PC-9 (cell line): Measurements from ENCODE around the gene ITIH3. TPM values are rescaled to one million over a fixed set of nuclear protein-coding genes. Genes with fewer than 3 reads are reported as not detected.

ENCODE experiments used
- BruUV-seq: library from RNA; stranded (reverse); fragments of 400-500 nt; replicated peaks from 2 replicates; lab custom pipeline; 2021; lab: Mats Ljungman, UMichigan
- CTCF ChIA-PET: fragments of 300-600 bp; sonication (Branson Sonifier 250); formaldehyde crosslinking; loops from one replicate; lab custom pipeline; 2022; ENCODE audit warnings: antibody characterized with exemption; lab: Charles Lee
- POLR2A ChIA-PET: fragments of 300-600 bp; sonication (Branson Sonifier 250); formaldehyde crosslinking; loops from one replicate; lab custom pipeline; 2022; ENCODE audit warnings: antibody characterized with exemption; ENCODE audit not compliant: unreplicated experiment; lab: Charles Lee
- DNase-seq, 2 experiments: peaks; one replicate each; pipeline versions ENCODE4 v3.0.0 to v3.0.0-alpha.2; 2015 to 2022; ENCODE audit warnings: mixed read lengths in 1 of 2
- H2AFZ ChIP-seq: fragments of 200-600 bp; sonication (generic); 2 replicates; pipeline ENCODE4 v1.8.1; 2017; ENCODE audit warnings: antibody characterized with exemption
- H3F3A ChIP-seq: fragments of 200-600 bp; sonication (generic); 2 replicates; pipeline ENCODE4 v1.8.1; 2017; ENCODE audit warnings: antibody characterized with exemption, mild to moderate bottlenecking, low read depth; ENCODE audit not compliant: insufficient read depth
- H3K27ac ChIP-seq: fragments of 200-600 bp; sonication (generic); 2 replicates; pipeline ENCODE4 v1.6.1; 2016; ENCODE audit warnings: mixed run types
- H3K27me3 ChIP-seq: fragments of 200-600 bp; sonication (generic); 2 replicates; pipeline ENCODE4 v1.6.1; 2016; ENCODE audit warnings: low read depth, mixed run types; ENCODE audit not compliant: insufficient read depth
- H3K36me3 ChIP-seq: fragments of 200-600 bp; sonication (generic); 2 replicates; pipeline ENCODE4 v1.6.1; 2016; ENCODE audit warnings: low read depth, mixed run types
- H3K4me1 ChIP-seq: fragments of 200-600 bp; sonication (generic); replicated peaks from 2 replicates; pipeline ENCODE4 v1.6.1; 2016; ENCODE audit warnings: mixed run types; ENCODE audit not compliant: insufficient read depth
- H3K4me2 ChIP-seq: fragments of 200-600 bp; sonication (generic); 2 replicates; pipeline ENCODE4 v1.6.1; 2017; ENCODE audit warnings: mixed run types
- H3K4me3 ChIP-seq: fragments of 200-600 bp; sonication (generic); 2 replicates; pipeline ENCODE4 v1.6.1; 2016; ENCODE audit warnings: mixed run types
- H3K79me2 ChIP-seq: fragments of 200-600 bp; sonication (generic); 2 replicates; pipeline ENCODE4 v1.6.1; 2017; ENCODE audit warnings: low read depth, mixed run types
- H3K9me2 ChIP-seq: fragments of 200-600 bp; sonication (generic); 2 replicates; pipeline ENCODE4 v1.8.1; 2017; ENCODE audit warnings: mild to moderate bottlenecking; ENCODE audit not compliant: insufficient read depth
- H3K9me3 ChIP-seq: fragments of 200-600 bp; sonication (generic); 2 replicates; pipeline ENCODE4 v1.8.1; 2016; ENCODE audit warnings: low read depth; ENCODE audit not compliant: insufficient read depth
- H4K20me1 ChIP-seq: fragments of 200-600 bp; sonication (generic); 2 replicates; pipeline ENCODE4 v1.8.1; 2017; ENCODE audit not compliant: insufficient read depth
- CTCF ChIP-seq: fragments of 200-600 bp; sonication (generic); conservative IDR thresholded peaks from 2 replicates; pipeline ENCODE4 v1.6.1; 2017; ENCODE audit warnings: mixed run types, antibody characterized with exemption, mild to moderate bottlenecking, moderate library complexity
- EZH2 ChIP-seq: fragments of 200-600 bp; sonication (generic); IDR thresholded peaks from 2 replicates; pipeline ENCODE4 v1.8.0; 2017; ENCODE audit warnings: antibody characterized with exemption, low read depth
- intact Hi-C: fragments of 100-400 bp; cut with micrococcal nuclease; formaldehyde crosslinking; loops from one replicate; pipeline ENCODE4 v1.10.0; 2022; ENCODE audit not compliant: unreplicated experiment
- total RNA-seq: library from RNA; stranded (reverse); gene quantifications from 2 replicates; pipeline ENCODE4 v1.2.3, GENCODE V29; 2021

The ITIH3 gene
- total RNA-seq, 1 experiment from 2014 or later, result not detected

- BruUV-seq, result no TSS peak
- H3K36me3 ChIP-seq, result no peaks in the 10 kb centered on the region
- no peaks in the 10 kb centered on the region for H3K9me3 ChIP-seq
- no peaks in the 10 kb centered on the region for H3K27me3 ChIP-seq
- H3K4me1 ChIP-seq, result no peaks in the 10 kb centered on the region
- no peaks in the 10 kb centered on the region for H3K9me2 ChIP-seq
- H2AFZ ChIP-seq, result no peak overlapping the region
- H3K79me2 ChIP-seq, result no peaks in the 10 kb centered on the region
- ChIA-PET CTCF (interaction anchor here (0.6 kb wide), 1 partner anchor 662 kb away, joined by 9 read pairs; the partner anchor contains the start of gene POC1A), POLR2A (no interaction called here)
- no peak overlapping the region for H3K27ac ChIP-seq
- DNase-seq, result no peak
- intact Hi-C loops, result no loop called here
- H3F3A ChIP-seq, result no peaks in the 10 kb centered on the region
- H4K20me1 ChIP-seq, result no peaks in the 10 kb centered on the region
- H3K4me3 ChIP-seq, result no peak overlapping the region
- TF ChIP-seq EZH2 (no peak), CTCF (no peak)
- H3K4me2 ChIP-seq, result no peak overlapping the region
These were observed 21.6 kb downstream of the ITIH3 start for GRCh38 chr3:52816199-52816598.

GRCh38 chr3:52816654-52817053 lies 22.1 kb downstream of the ITIH3 start:
- CTCF ChIA-PET, result no interaction called here
- no peaks in the 10 kb centered on the region for H3K4me1 ChIP-seq

GRCh38 chr3:52817221-52817620 lies 22.6 kb downstream of the ITIH3 start:
- Histone ChIP-seq H3K4me2 (no peak overlapping the region), H3K27ac (no peak overlapping the region), H3K9me2 (no peaks in the 10 kb centered on the region), H3K4me3 (no peak overlapping the region), H2AFZ (no peak overlapping the region), H3K4me1 (no peaks in the 10 kb centered on the region), H3K36me3 (no peaks in the 10 kb centered on the region), H3F3A (no peaks in the 10 kb centered on the region), H3K79me2 (no peaks in the 10 kb centered on the region), H3K27me3 (no peaks in the 10 kb centered on the region), H3K9me3 (no peaks in the 10 kb centered on the region), H4K20me1 (no peaks in the 10 kb centered on the region)
- TF ChIP-seq CTCF (no peak), EZH2 (no peak)
- ChIA-PET POLR2A (no interaction called here), CTCF (no interaction called here)
- intact Hi-C loops, result no loop called here
- DNase-seq, result no peak
- BruUV-seq, result no TSS peak

More at GRCh38 chr3:52816654-52817053, 22.1 kb downstream of the ITIH3 start:
- no TSS peak for BruUV-seq
- H3K9me2 ChIP-seq, result no peaks in the 10 kb centered on the region
- H3K36me3 ChIP-seq, result no peaks in the 10 kb centered on the region
- H2AFZ ChIP-seq, result no peak overlapping the region
- TF ChIP-seq EZH2 (no peak), CTCF (no peak)
- H3K27me3 ChIP-seq, result no peaks in the 10 kb centered on the region
- H3K9me3 ChIP-seq, result no peaks in the 10 kb centered on the region
- no peak overlapping the region for H3K4me3 ChIP-seq
- H3F3A ChIP-seq, result no peaks in the 10 kb centered on the region
- H3K79me2 ChIP-seq, result no peaks in the 10 kb centered on the region
- H4K20me1 ChIP-seq, result no peaks in the 10 kb centered on the region
- no peak for DNase-seq
- H3K27ac ChIP-seq, result no peak overlapping the region
- intact Hi-C loops, result no loop called here
- no peak overlapping the region for H3K4me2 ChIP-seq
- POLR2A ChIA-PET, result no interaction called here
